Keratinocyte (primary cell): ENCODE data around the gene SEC24D.

ENCODE experiments used
- CTCF ChIP-seq, 3 experiments: IDR thresholded peaks in 1 of 3; conservative IDR thresholded peaks in 1 of 3; optimal IDR thresholded peaks in 1 of 3; 2 replicates in 2 of 3; 3 replicates in 1 of 3; pipeline versions ENCODE3 to v1.5.1; 2011; ENCODE audit warnings: low read length in 3 of 3, mild to moderate bottlenecking in 3 of 3, moderate library complexity in 2 of 3, control low read depth in 1 of 3, inconsistent platforms in 1 of 3; ENCODE audit not compliant: insufficient read depth in 2 of 3; ENCODE audit errors: extremely low read depth in 1 of 3
- EZH2 ChIP-seq: IDR thresholded peaks from one replicate; pipeline ENCODE4 v1.6.1; 2012; ENCODE audit warnings: inconsistent platforms, mild to moderate bottlenecking, low read length, moderate library complexity

- TF ChIP-seq EZH2 (no peak), CTCF (optimal IDR thresholded peaks at IDR 0.05 in 1 of 3, IDR thresholded peaks at IDR 0.05 in 1 of 3, conservative IDR thresholded peaks at IDR 0.05 in 1 of 3; ENCODE audit: extremely low read depth in 1 of 3, insufficient read depth in 2 of 3, low read length in 3 of 3) (no peak)
These were observed 121.2 kb downstream of the SEC24D start for GRCh38 chr4:118714682-118715081.
